Measurements from ENCODE around the gene OPCML.

- TF ChIP-seq CTCF (IDR thresholded peaks at IDR 0.05): no peak
- no peak for TF ChIP-seq POLR2A (IDR thresholded peaks at IDR 0.05)
These were observed 299.6 kb downstream of the OPCML start for GRCh38 chr11:133232665-133233064.
